Mucosa of descending colon (tissue), 3 donors: ENCODE measurements around the gene MMRN1. TPM values are rescaled to one million over a fixed set of nuclear protein-coding genes. Genes with fewer than 3 reads are reported as not detected.

Experiments
- ATAC-seq: fragments of 200-7000 bp; cut with Tn5 transposase; one replicate; pipeline ENCODE4 v1.9.1; 2020; ENCODE audit warnings: mild to moderate bottlenecking, moderate library complexity
- DNase-seq, 3 donors: peaks; one replicate each; pipeline ENCODE4 v3.0.0-alpha.2; 2020
- H3K36me3 ChIP-seq: fragments of 200-600 bp; one replicate; pipeline ENCODE4 v1.8.0; 2021; ENCODE audit warnings: low read depth, mild to moderate bottlenecking
- H3K4me1 ChIP-seq: fragments of 200-600 bp; one replicate; pipeline ENCODE4 v1.8.0; 2021; ENCODE audit warnings: low read depth, mild to moderate bottlenecking
- H3K4me3 ChIP-seq: fragments of 200-600 bp; one replicate; pipeline ENCODE4 v1.8.0; 2021; ENCODE audit warnings: mild to moderate bottlenecking
- H3K9me3 ChIP-seq: fragments of 200-600 bp; one replicate; pipeline ENCODE4 v1.8.0; 2021; ENCODE audit warnings: mild to moderate bottlenecking
- CTCF ChIP-seq: fragments of 200-600 bp; IDR thresholded peaks from one replicate; pipeline ENCODE4 v1.8.0; 2022; ENCODE audit warnings: antibody characterized with exemption, mild to moderate bottlenecking
- intact Hi-C, 2 donors: fragments of 100-400 bp; cut with DNase I in 1 of 2; cut with micrococcal nuclease in 1 of 2; formaldehyde crosslinking; loops; one replicate each; pipeline versions ENCODE4 v1.11.0 to v1.11.1; 2022; cut with DNase I, micrococcal nuclease
- total RNA-seq, 3 donors: library from RNA; stranded (reverse); fragmentation: NEBNext Ultra II Directional in 2 of 3; extraction: Animal tissue kit (Norgen Biotek cat#: 25700) in 2 of 3; gene quantifications; one replicate each; pipeline versions ENCODE4 v1.2.1 to v1.2.4, GENCODE V29; 2021 to 2023
- donor health status: DM: no; HTN: no; CAD: no; lungs with moderate emphysema.
- donor health status: DM: no; HTN: no; CAD: no.
- donor health status: DM: no; HTN: yes; CAD: no.

Gene MMRN1
- total RNA-seq, 3 donors from 2014 or later, result 8.8 to 40.1 (median 25.2) TPM

DNA sequence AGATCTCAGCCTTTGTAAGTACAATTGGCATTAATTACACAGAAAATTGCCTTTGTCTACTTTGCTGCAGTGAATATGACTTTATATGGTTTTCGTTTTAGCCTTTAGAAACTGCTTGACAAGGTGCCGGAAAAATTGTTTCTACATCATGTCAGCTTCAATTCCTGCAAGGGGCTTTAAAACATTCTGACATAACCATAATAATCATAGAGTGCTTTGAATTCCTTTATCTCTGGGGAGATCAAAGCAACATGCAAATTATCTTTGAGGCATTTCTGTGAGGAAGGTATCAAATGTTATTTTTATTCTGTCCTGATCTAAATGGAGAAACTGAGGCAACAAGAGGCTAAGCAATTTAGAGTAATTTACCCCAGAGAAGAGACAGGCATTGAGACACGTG lies 57.8 kb downstream of the MMRN1 start:
- no peaks in the 10 kb centered on the region for H3K4me1 ChIP-seq
- H3K4me3 ChIP-seq, result no peak overlapping the region
- no peak for TF ChIP-seq CTCF
- intact Hi-C loops, result no loop called here
- DNase-seq, result no peak
- no peaks in the 10 kb centered on the region for H3K9me3 ChIP-seq
- no peaks in the 10 kb centered on the region for H3K36me3 ChIP-seq
- no peak for ATAC-seq

- Histone ChIP-seq H3K4me1 (no peaks in the 10 kb centered on the region), H3K4me3 (no peak overlapping the region), H3K36me3 (no peaks in the 10 kb centered on the region), H3K9me3 (no peaks in the 10 kb centered on the region)
- intact Hi-C loops, result no loop called here
- ATAC-seq, result no peak
- DNase-seq, result no peak
- TF ChIP-seq CTCF, result no peak
Observed at GRCh38 chr4:89954906-89955695, 60.4 kb downstream of the MMRN1 start.

GRCh38 chr4:89957046-89957926 lies 62.6 kb downstream of the MMRN1 start:
- Histone ChIP-seq H3K4me3 (no peak overlapping the region), H3K36me3 (no peaks in the 10 kb centered on the region), H3K4me1 (no peaks in the 10 kb centered on the region), H3K9me3 (no peaks in the 10 kb centered on the region)
- no peak for TF ChIP-seq CTCF
- intact Hi-C loops, result no loop called here
- no peak for DNase-seq
- no peak for ATAC-seq

DNA sequence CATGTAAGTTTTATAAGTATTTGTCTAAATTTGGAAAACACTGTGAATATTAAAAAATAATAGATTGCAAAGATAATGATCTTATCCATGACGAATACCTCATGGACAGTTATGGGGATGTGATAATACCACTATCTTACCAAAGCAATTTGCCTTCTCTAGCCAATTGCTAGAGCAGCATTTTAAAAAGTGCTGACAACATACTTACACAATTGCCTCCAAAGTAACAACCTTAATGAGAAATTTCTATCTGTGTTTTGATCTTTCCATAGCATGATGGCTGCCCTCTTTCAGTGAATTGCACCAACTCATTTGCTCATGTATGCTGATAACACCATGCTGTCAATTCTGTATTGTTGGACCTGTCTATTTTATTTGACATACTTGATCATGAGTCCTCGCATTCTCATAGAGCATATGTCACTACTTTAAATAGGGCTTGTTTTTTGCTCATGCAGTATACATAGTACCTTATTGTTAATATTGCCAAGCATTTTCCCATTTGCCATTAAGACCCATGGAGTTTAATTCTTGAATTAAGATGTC lies 87.2 kb downstream of the MMRN1 start:
- intact Hi-C loops, result no loop called here
- H3K4me1 ChIP-seq, result no peaks in the 10 kb centered on the region
- ATAC-seq (no peak), DNase-seq (no peak)
- H3K9me3 ChIP-seq, result no peaks in the 10 kb centered on the region
- no peak for TF ChIP-seq CTCF
- no peaks in the 10 kb centered on the region for H3K36me3 ChIP-seq
- H3K4me3 ChIP-seq, result no peak overlapping the region

GRCh38 chr4:89988268-89988667 lies 93.6 kb downstream of the MMRN1 start:
- Histone ChIP-seq H3K36me3 (no peaks in the 10 kb centered on the region), H3K4me3 (no peak overlapping the region), H3K9me3 (no peaks in the 10 kb centered on the region), H3K4me1 (no peaks in the 10 kb centered on the region)
- DNase-seq (no peak), ATAC-seq (no peak)
- intact Hi-C loops, result no loop called here
- TF ChIP-seq CTCF, result no peak
